ENCODE measurements around the gene APOBEC3B. TPM values are rescaled to one million over a fixed set of nuclear protein-coding genes. Genes with fewer than 3 reads are reported as not detected.

APOBEC3B gene
- total RNA-seq, 1 donor from 2014 or later = not detected

DNA sequence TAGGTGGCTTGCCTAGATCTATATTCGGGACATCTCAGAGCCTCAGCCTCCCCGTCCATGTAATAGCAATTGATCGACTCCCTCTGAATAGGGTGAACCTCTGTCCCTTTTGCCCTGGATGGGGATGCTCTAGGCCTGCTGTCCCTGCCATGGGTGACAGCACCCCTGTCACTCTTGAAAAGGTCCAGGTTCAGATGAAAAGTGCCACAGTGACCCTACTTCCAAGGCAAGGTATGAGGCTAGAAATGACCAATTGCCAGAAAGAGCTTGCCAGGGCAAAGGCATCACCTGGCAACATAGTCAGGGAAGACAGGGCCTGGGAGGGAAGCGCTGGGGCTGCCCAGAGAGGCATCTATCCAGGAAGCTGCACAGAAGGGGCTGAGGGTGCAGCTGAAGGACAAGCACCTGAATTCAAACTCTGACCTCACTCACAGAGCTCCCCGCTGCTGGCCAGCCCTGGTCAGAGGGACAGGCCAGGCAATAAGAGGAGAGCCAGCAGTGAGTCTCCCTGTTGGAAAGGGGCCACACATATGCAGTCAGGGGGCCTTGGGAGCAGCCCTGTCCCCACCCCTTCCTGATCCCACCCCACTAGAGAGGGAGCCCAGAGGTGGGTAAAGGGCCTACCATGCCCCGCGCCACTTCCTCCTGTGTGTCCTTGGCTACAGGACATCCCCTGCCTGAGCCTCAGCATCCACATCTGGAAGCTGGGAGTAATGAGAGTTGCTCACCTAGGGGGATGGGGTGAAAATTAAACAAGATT is 33.8 kb upstream of the APOBEC3B start:
- FAIRE-seq = no peak
- H3K36me3 ChIP-seq (ENCODE audit: control insufficient read depth, insufficient read depth, low read length) = no peaks in the 10 kb centered on the region
- no peak overlapping the region for H3K4me3 ChIP-seq (ENCODE audit: low read depth, low read length)
- H3K27me3 ChIP-seq (ENCODE audit: control insufficient read depth, insufficient read depth, low read length) = peaks cover 9% of the 10 kb centered on the region
- no peak for DNase-seq (ENCODE audit: low read depth)
- TF ChIP-seq, protein P1, sequence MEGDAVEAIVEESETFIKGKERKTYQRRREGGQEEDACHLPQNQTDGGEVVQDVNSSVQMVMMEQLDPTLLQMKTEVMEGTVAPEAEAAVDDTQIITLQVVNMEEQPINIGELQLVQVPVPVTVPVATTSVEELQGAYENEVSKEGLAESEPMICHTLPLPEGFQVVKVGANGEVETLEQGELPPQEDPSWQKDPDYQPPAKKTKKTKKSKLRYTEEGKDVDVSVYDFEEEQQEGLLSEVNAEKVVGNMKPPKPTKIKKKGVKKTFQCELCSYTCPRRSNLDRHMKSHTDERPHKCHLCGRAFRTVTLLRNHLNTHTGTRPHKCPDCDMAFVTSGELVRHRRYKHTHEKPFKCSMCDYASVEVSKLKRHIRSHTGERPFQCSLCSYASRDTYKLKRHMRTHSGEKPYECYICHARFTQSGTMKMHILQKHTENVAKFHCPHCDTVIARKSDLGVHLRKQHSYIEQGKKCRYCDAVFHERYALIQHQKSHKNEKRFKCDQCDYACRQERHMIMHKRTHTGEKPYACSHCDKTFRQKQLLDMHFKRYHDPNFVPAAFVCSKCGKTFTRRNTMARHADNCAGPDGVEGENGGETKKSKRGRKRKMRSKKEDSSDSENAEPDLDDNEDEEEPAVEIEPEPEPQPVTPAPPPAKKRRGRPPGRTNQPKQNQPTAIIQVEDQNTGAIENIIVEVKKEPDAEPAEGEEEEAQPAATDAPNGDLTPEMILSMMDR (IDR thresholded peaks at IDR 0.05; ENCODE audit: insufficient read depth, low read length, severe bottlenecking) = no peak

DNA sequence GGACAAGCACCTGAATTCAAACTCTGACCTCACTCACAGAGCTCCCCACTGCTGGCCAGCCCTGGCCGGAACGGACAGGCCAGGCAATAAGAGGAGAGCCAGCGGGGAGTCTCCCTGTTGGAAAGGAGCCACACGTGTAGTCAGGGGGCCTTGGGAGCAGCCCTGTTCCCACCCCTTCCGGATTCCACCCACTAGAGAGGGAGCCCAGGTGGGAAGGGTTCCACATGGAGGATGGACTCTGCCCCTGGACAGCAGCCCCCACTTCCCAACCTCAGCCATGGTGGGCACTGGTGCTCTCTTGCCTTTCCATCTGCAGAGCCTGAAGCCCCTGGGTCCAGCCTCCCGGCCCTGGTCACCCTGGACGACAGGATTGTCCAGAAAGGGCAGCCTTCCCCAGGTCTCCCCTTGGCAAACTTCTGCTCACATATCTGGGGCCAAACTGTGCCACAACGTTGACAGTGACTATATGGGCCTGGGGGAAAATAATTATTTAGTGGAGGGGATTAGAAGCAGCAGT is 32.2 kb upstream of the APOBEC3B start:
- H3K36me3 ChIP-seq (ENCODE audit: control insufficient read depth, insufficient read depth, low read length) = no peaks in the 10 kb centered on the region
- H3K27me3 ChIP-seq (ENCODE audit: control insufficient read depth, insufficient read depth, low read length) = peaks cover 11% of the 10 kb centered on the region
- FAIRE-seq = no peak
- no peak for DNase-seq (ENCODE audit: low read depth)
- no peak overlapping the region for H3K4me3 ChIP-seq (ENCODE audit: low read depth, low read length)
- TF ChIP-seq, protein P1 (IDR thresholded peaks at IDR 0.05; ENCODE audit: insufficient read depth, low read length, severe bottlenecking) = no peak

DNA sequence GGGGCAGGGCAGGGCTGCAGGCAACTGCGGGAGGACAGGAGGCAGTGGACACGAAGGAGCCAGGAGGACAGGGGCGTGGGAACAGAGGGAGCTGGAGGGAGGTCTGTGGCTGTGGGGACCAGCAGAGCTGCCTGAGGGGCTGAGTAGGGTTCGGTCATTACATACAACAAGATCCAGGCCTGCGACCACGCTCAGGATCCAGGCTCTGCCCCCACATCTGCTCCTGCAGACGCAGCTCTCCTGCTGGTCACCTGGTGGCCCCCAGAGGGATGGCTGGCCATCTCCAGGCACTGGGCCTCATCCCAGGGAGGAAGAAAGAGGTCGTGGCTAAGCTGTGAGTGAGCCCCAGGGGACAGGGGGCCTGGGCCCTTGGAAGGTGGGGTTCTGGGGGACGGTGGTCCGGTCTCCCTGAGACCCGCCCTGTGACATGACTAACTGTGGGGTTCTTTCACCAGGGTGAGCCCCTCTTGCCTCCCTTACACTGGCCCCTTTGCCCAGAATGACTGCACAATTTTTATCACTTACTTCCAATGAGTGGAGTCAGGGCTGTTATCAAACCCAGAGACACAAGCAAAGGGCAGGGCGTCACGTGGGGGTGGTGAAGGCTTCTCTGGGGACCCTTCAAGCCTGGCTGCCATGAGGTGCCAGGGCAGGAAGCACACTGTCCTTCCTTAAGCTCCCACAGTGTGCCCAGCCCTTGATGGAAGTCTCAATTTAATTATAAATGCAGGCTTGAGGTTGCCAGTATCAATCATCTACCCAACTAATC is 31.4 kb upstream of the APOBEC3B start:
- Histone ChIP-seq H3K36me3 (ENCODE audit: control insufficient read depth, insufficient read depth, low read length) (no peaks in the 10 kb centered on the region), H3K27me3 (ENCODE audit: control insufficient read depth, insufficient read depth, low read length) (peaks cover 11% of the 10 kb centered on the region), H3K4me3 (ENCODE audit: low read depth, low read length) (no peak overlapping the region)
- FAIRE-seq = no peak
- DNase-seq (ENCODE audit: low read depth) = no peak
- TF ChIP-seq, protein P1 (IDR thresholded peaks at IDR 0.05; ENCODE audit: insufficient read depth, low read length, severe bottlenecking) = no peak

DNA sequence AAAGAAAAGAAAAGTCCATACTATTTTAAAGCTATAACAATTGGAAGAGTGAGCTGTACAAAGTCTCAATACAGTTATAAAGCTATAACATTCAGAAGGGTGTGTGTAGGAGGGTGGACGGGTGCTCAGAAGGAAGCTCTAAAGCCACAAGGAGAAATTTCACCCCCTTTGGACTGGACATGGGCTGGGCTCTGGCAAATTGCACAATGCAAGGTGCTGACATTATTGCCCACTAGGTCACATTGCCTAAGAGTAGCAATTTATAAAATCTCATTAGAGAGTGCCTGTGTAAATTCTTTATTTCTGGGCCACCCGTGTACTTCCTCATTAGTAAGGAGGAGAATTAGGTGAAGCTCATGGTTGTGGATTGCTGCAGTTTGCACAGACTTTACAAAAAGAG is 30.4 kb upstream of the APOBEC3B start:
- FAIRE-seq (no peak), DNase-seq (ENCODE audit: low read depth) (no peak)
- no peak overlapping the region for H3K4me3 ChIP-seq (ENCODE audit: low read depth, low read length)
- TF ChIP-seq, protein P1 (IDR thresholded peaks at IDR 0.05; ENCODE audit: insufficient read depth, low read length, severe bottlenecking) = no peak
- H3K27me3 ChIP-seq (ENCODE audit: control insufficient read depth, insufficient read depth, low read length) = peaks cover 10% of the 10 kb centered on the region
- H3K36me3 ChIP-seq (ENCODE audit: control insufficient read depth, insufficient read depth, low read length) = no peaks in the 10 kb centered on the region

DNA sequence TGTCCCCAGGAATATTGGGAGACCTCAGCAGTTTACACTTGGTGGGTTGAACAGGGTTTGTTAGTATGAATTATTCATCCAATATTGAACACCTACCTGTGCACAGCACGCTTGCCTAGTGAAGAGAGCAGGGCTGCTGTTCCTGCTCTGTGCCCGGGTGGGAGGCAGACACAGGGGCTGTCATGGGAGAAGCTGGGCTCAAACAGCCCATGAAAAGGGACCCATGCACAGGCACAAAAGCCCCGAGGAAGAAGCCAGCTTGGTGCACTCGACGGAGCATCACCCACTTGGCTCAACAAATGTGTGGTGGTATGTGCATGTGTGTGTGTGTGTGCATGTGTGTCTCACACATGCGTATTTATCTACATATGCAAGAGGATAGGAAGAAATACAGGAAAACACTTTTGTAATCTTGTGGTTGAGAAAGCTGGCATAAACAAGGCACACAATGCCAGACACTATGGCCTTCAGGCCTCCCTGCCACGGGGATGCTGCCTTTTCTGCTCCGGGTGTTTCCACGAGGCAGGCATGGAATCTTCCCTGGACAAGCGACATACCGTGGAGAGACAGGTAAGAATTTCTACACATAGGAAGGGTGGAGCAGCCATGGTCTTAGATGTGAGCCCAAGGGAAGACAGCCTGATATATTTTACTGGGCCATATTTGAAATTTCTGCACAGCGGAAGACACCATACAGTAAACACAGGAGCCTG is 29.7 kb upstream of the APOBEC3B start:
- TF ChIP-seq, protein P1 (IDR thresholded peaks at IDR 0.05; ENCODE audit: insufficient read depth, low read length, severe bottlenecking) = no peak
- no peaks in the 10 kb centered on the region for H3K36me3 ChIP-seq (ENCODE audit: control insufficient read depth, insufficient read depth, low read length)
- no peak overlapping the region for H3K4me3 ChIP-seq (ENCODE audit: low read depth, low read length)
- no peak for DNase-seq (ENCODE audit: low read depth)
- H3K27me3 ChIP-seq (ENCODE audit: control insufficient read depth, insufficient read depth, low read length) = peaks cover 9% of the 10 kb centered on the region
- peak; percentile 89 for FAIRE-seq

All from bronchial epithelial cell (primary cell).